GM18517 (cell line): Measurements from ENCODE around the gene TMEM141.
"Not testable (repeated sequence)": the region's sequence is repeated elsewhere in the genome, so short reads cannot be mapped to it uniquely, and the experiment has no call there.

Experiments used
- ATAC-seq: cut with Tn5 transposase; IDR thresholded peaks from one replicate; pipeline ENCODE4 v1.9.1; 2021; ENCODE audit warnings: mild to moderate bottlenecking, moderate library complexity; ENCODE audit not compliant: unreplicated experiment

Gene TMEM141

GRCh38 chr9:136773386-136774044, 17.6 kb upstream of the TMEM141 start:
- no peak for ATAC-seq

- ATAC-seq: no peak
Observed at GRCh38 chr9:136774416-136775045, 16.6 kb upstream of the TMEM141 start.

- ATAC-seq: no peak
Observed at GRCh38 chr9:136775191-136775590, 16.0 kb upstream of the TMEM141 start.

GRCh38 chr9:136776947-136777346, 14.2 kb upstream of the TMEM141 start:
- no peak for ATAC-seq

GRCh38 chr9:136777359-136777758, 13.8 kb upstream of the TMEM141 start:
- ATAC-seq: no peak

- no peak for ATAC-seq
Observed at GRCh38 chr9:136779808-136780207, 11.3 kb upstream of the TMEM141 start.

- ATAC-seq: no peak
Observed at GRCh38 chr9:136782452-136782851, 8.7 kb upstream of the TMEM141 start.

GRCh38 chr9:136784249-136784996, 6.7 kb upstream of the TMEM141 start:
- no peak for ATAC-seq

GRCh38 chr9:136784997-136785361, 6.2 kb upstream of the TMEM141 start:
- ATAC-seq: no peak

- ATAC-seq: not testable (repeated sequence)
Observed at GRCh38 chr9:136785565-136786355, 5.4 kb upstream of the TMEM141 start.

- no peak for ATAC-seq
Observed at GRCh38 chr9:136786451-136786850, 4.7 kb upstream of the TMEM141 start.

GRCh38 chr9:136786983-136787382, 4.2 kb upstream of the TMEM141 start:
- ATAC-seq: not testable (repeated sequence)

- ATAC-seq: no peak
Observed at GRCh38 chr9:136787690-136788400, 3.3 kb upstream of the TMEM141 start.

- ATAC-seq: not testable (repeated sequence)
Observed at GRCh38 chr9:136788644-136789522, 2.3 kb upstream of the TMEM141 start.

GRCh38 chr9:136789523-136789937, 1.6 kb upstream of the TMEM141 start:
- ATAC-seq: no peak

GRCh38 chr9:136791516-136792276, 552 bp downstream of the TMEM141 start:
- peak; percentile 18 for ATAC-seq

- ATAC-seq: no peak
Observed at GRCh38 chr9:136792321-136793085, 1.4 kb downstream of the TMEM141 start.
